ENCODE data around the gene ZNF473.

DNA sequence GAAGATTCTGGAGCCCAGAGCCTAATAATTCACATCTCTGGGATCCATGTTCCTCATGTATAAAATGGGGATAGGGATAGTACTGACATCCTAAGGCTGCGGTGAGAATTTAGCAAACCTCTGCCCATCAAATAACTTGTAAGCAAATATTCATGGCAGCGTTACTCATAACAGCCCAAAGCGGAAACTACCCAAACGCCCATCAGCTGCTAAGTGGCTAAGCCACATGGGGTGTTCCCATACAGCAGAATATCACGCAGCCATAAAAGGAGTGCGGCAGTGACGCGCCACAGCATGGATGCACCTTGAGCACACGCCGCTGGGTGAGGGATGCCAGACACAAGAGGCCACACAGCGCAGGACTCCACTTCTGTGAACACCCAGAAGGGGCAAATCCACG lies 20.4 kb upstream of the ZNF473 start:
- no peak for TF ChIP-seq CTCF (IDR thresholded peaks at IDR 0.05)
- TF ChIP-seq POLR2A (IDR thresholded peaks at IDR 0.05), result no peak
- TF ChIP-seq EP300 (IDR thresholded peaks at IDR 0.05), result no peak
- TF ChIP-seq POLR2AphosphoS5 (IDR thresholded peaks at IDR 0.05), result no peak
